GM12878 (cell line): Measurements from ENCODE around the gene ARL10. TPM values are rescaled to one million over a fixed set of nuclear protein-coding genes. Genes with fewer than 3 reads are reported as not detected.
A peak's percentile ranks its signal among the peaks of the same experiment; 100 is the strongest.

Experiments used
- ATAC-seq: fragments of 200-7000 bp; cut with Tn5 transposase; 3 replicates; pipeline ENCODE4 v1.9.1; 2020; ENCODE audit warnings: mild to moderate bottlenecking, moderate library complexity
- BruUV-seq: library from RNA; stranded (reverse); fragments of 400-500 nt; replicated peaks from 2 replicates; lab custom pipeline; 2021; lab: Mats Ljungman, UMichigan
- CTCF ChIA-PET: fragments of 300-600 bp; sonication (Branson Sonifier 250); formaldehyde crosslinking; extraction: SDS; loops from one replicate; lab custom pipeline; 2021; ENCODE audit warnings: inconsistent platforms; lab: Yijun Ruan, JAX
- POLR2A ChIA-PET: fragments of 350-600 bp; formaldehyde crosslinking; extraction: SDS; loops from one replicate; lab custom pipeline; 2021; ENCODE audit warnings: inconsistent platforms; lab: Charles Lee
- RAD21 ChIA-PET: fragments of 300-600 bp; sonication (Branson Sonifier 250); formaldehyde crosslinking; loops from one replicate; lab custom pipeline; 2023; ENCODE audit warnings: antibody characterized with exemption; ENCODE audit not compliant: unreplicated experiment; lab: Charles Lee
- SMC1A ChIA-PET: fragments of 300-600 bp; sonication (Branson Sonifier 250); formaldehyde crosslinking; loops from one replicate; lab custom pipeline; 2023; ENCODE audit not compliant: unreplicated experiment, uncharacterized antibody; lab: Charles Lee
- DNase-seq: peaks from one replicate; pipeline ENCODE4 v3.0.0-alpha.2; 2011; ENCODE audit warnings: low read depth, low spot score
- FAIRE-seq: peaks from 3 replicates; lab custom pipeline; 2011; peaks lifted over from hg19 to GRCh38; lab: Jason Lieb, UNC
- H2AFZ ChIP-seq: 2 replicates; pipeline ENCODE4 v1.6.0; 2011; ENCODE audit warnings: low read depth, low read length, control low read depth; ENCODE audit not compliant: control insufficient read depth
- H3K27ac ChIP-seq: 2 replicates; pipeline ENCODE4 v1.5.1; 2011; ENCODE audit warnings: control low read depth; ENCODE audit not compliant: control insufficient read depth, insufficient read depth
- H3K27me3 ChIP-seq, 2 experiments: replicated peaks in 1 of 2; 2 replicates each; pipeline versions ENCODE4 v1.6.0 to v1.6.1; 2011; ENCODE audit warnings: low read length in 1 of 2; ENCODE audit not compliant: control insufficient read depth in 2 of 2, insufficient read depth in 2 of 2
- H3K36me3 ChIP-seq, 2 experiments: 2 replicates each; pipeline ENCODE4 v1.5.1; 2011; ENCODE audit warnings: low read length in 1 of 2; ENCODE audit not compliant: control insufficient read depth in 2 of 2, insufficient read depth in 2 of 2
- H3K4me1 ChIP-seq: 2 replicates; pipeline ENCODE4 v1.6.1; 2011; ENCODE audit warnings: mild to moderate bottlenecking, low read length, moderate library complexity, mixed read lengths; ENCODE audit not compliant: control insufficient read depth, insufficient read depth
- H3K4me2 ChIP-seq: 2 replicates; pipeline ENCODE4 v1.6.0; 2011; ENCODE audit warnings: control low read depth; ENCODE audit not compliant: control insufficient read depth, insufficient read depth
- H3K4me3 ChIP-seq: fragments of 200-600 bp; sonication (generic); 2 replicates; pipeline ENCODE4 v1.5.1; 2016
- H3K79me2 ChIP-seq: 2 replicates; pipeline ENCODE4 v1.6.0; 2011; ENCODE audit warnings: low read length; ENCODE audit not compliant: control insufficient read depth, insufficient read depth
- H3K9ac ChIP-seq: 2 replicates; pipeline ENCODE4 v1.8.0; 2011; ENCODE audit warnings: low read length, control low read depth, mixed read lengths; ENCODE audit not compliant: control insufficient read depth, insufficient read depth
- H3K9me3 ChIP-seq: replicated peaks from 3 replicates; pipeline ENCODE4 v1.5.1; 2011; ENCODE audit warnings: mild to moderate bottlenecking, low read length; ENCODE audit not compliant: control insufficient read depth, insufficient read depth
- H4K20me1 ChIP-seq: 2 replicates; pipeline ENCODE4 v1.6.0; 2011; ENCODE audit not compliant: control insufficient read depth, insufficient read depth
- IKZF2 ChIP-seq, 2 experiments: fragments of 450-650 bp; IDR thresholded peaks; 2 replicates each; pipeline ENCODE4 v1.6.1; 2017; ENCODE audit warnings: mild to moderate bottlenecking in 2 of 2, moderate library complexity in 2 of 2
- MTA2 ChIP-seq: fragments of 450-650 bp; IDR thresholded peaks from 2 replicates; pipeline ENCODE4 v1.6.1; 2016; ENCODE audit warnings: low read depth, mild to moderate bottlenecking, moderate library complexity
- MYB ChIP-seq: fragments of 150-350 bp; IDR thresholded peaks from 2 replicates; pipeline ENCODE4 v1.6.1; 2014; ENCODE audit warnings: mild to moderate bottlenecking, low read depth, low read length, borderline replicate concordance
- NRF1 ChIP-seq: conservative IDR thresholded peaks from 2 replicates; pipeline ENCODE4 v1.6.1; 2011; ENCODE audit warnings: mild to moderate bottlenecking, low read depth, low read length, improper control_type of control experiment
- SMAD1 ChIP-seq: fragments of 450-650 bp; IDR thresholded peaks from 2 replicates; pipeline ENCODE4 v1.6.1; 2018; ENCODE audit warnings: mild to moderate bottlenecking, low read depth; ENCODE audit not compliant: partially characterized antibody
- SREBF2 ChIP-seq: IDR thresholded peaks from 2 replicates; pipeline ENCODE4 v1.6.1; 2012; ENCODE audit warnings: mild to moderate bottlenecking, low read length
- TAF1 ChIP-seq: IDR thresholded peaks from 2 replicates; pipeline ENCODE4 v1.6.1; 2011; ENCODE audit warnings: mild to moderate bottlenecking, low read depth, low read length, borderline replicate concordance
- WGBS: methylation state at CpG from one replicate; pipeline ENCODE4 v1.1.6; 2016; ENCODE audit warnings: low lambda C conversion rate; ENCODE audit not compliant: insufficient replicate concordance, insufficient coverage; ENCODE audit errors: missing lambda C conversion rate; 5-methylcytosine and 5-hydroxymethylcytosine counted together
- in situ Hi-C: fragments of 300-500 bp; cut with MboI; formaldehyde crosslinking; loops from 9 replicates; pipeline ENCODE4 v1.14.3; 2018; ENCODE audit warnings: mixed read lengths
- intact Hi-C: fragments of 100-400 bp; cut with micrococcal nuclease; formaldehyde crosslinking; loops from one replicate; pipeline ENCODE4 v1.14.2; 2022; ENCODE audit not compliant: unreplicated experiment
- polyA plus RNA-seq, 11 experiments: library from polyadenylated mRNA; depleted of rRNA in 4 of 11; unstranded in 6 of 11; stranded (reverse) in 5 of 11; fragments of >200 nt; fragmentation: Nextera tagmentation in 4 of 11; fragmentation: Illumina TruSeq in 1 of 11; extraction: Ambion mirVana in 4 of 11; extraction: Trizol in 1 of 11; gene quantifications; 1 replicate in 1 of 11; 2 replicates in 10 of 11; pipeline versions ENCODE4 v1.2.1 to v1.2.3, GENCODE V29; 2011 to 2016; ENCODE audit warnings: inconsistent platforms in 2 of 11, missing spikeins in 2 of 11, low read depth in 1 of 11
- total RNA-seq, 4 experiments: library from RNA; depleted of rRNA in 3 of 4; stranded (reverse); fragments of >200 nt in 3 of 4; fragmentation: Illumina TruSeq in 1 of 4; extraction: Trizol in 1 of 4; gene quantifications; 2 replicates each; pipeline versions ENCODE4 v1.2.1 to v1.2.3, GENCODE V29; 2013 to 2021
- TF ChIP-seq, protein P1 (sequence below): fragments of 450-650 bp; conservative IDR thresholded peaks from 2 replicates; pipeline ENCODE4 v1.6.1; 2017; ENCODE audit warnings: mild to moderate bottlenecking, moderate library complexity

Gene ARL10
- total and polyA plus RNA-seq, 10 of the 15 experiments (the other 5 are each of a cell fraction or from before 2014, with no cell fraction given): 0.44 to 6.4 (median 2.4) TPM

DNA sequence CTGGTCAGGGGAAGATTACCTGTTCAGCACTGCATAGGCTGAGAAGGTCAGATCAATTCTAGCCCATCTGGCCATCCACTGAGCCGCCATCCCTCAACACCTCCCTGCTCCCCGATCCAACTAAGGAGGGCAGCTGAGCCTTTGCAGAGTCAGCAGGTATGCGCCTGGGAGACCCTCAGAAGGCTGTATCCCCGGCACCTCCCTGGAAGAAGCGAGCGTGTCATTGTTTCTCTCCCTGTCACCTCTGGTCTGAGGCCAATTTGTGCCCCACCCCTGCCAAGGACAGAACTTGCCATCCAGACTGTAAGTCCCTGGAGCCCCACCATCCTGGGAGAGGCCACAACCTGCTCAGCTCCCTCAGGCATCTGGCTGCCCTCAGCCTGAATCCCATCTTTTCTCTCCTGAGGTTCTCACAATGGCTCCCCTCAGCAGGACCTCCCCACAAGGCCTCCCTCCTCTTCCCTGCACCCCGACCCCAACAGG, 48.5 kb downstream of the ARL10 start:
- H3K36me3 ChIP-seq: no peaks in the 10 kb centered on the region; a peak in 1 of 4 replicates
- no peak for FAIRE-seq
- H4K20me1 ChIP-seq: no peaks in the 10 kb centered on the region
- H3K79me2 ChIP-seq: peaks cover 5% of the 10 kb centered on the region
- no peak for ATAC-seq
- DNase-seq: no peak
- 0 out of 2 replicates have a peak overlapping the region, but pooled peaks have one; percentile 27 for H3K4me3 ChIP-seq
- H2AFZ ChIP-seq: no peak overlapping the region
- POLR2A ChIA-PET: no interaction called here
- H3K4me1 ChIP-seq: peaks cover 19% of the 10 kb centered on the region
- 97% methylated on average over 7 of the region's 7 CpGs for WGBS
- H3K27me3 ChIP-seq: no peaks in the 10 kb centered on the region
- RAD21 ChIA-PET: no interaction called here
- no peak overlapping the region for H3K27ac ChIP-seq
- no TSS peak for BruUV-seq
- H3K4me2 ChIP-seq: no peak overlapping the region
- CTCF ChIA-PET: no interaction called here
- in situ Hi-C loops (no loop called here), intact Hi-C loops (loop anchor here (10.0 kb wide), 2 partner anchors 231 to 679 kb away; partner anchors contain the start of gene TSPAN17)
- H3K9ac ChIP-seq: no peak overlapping the region
- TF ChIP-seq, protein P1, sequence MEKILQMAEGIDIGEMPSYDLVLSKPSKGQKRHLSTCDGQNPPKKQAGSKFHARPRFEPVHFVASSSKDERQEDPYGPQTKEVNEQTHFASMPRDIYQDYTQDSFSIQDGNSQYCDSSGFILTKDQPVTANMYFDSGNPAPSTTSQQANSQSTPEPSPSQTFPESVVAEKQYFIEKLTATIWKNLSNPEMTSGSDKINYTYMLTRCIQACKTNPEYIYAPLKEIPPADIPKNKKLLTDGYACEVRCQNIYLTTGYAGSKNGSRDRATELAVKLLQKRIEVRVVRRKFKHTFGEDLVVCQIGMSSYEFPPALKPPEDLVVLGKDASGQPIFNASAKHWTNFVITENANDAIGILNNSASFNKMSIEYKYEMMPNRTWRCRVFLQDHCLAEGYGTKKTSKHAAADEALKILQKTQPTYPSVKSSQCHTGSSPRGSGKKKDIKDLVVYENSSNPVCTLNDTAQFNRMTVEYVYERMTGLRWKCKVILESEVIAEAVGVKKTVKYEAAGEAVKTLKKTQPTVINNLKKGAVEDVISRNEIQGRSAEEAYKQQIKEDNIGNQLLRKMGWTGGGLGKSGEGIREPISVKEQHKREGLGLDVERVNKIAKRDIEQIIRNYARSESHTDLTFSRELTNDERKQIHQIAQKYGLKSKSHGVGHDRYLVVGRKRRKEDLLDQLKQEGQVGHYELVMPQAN: no peak
- no peak for TF ChIP-seq IKZF2 (IDR thresholded peaks at IDR 0.05)
- no peak for TF ChIP-seq TAF1
- no peak for TF ChIP-seq NRF1
- TF ChIP-seq MTA2: no peak
- no peak for TF ChIP-seq SMAD1
- TF ChIP-seq MYB: no peak
- TF ChIP-seq SREBF2: no peak
- H3K9me3 ChIP-seq: no peaks in the 10 kb centered on the region
- SMC1A ChIA-PET: no interaction called here
